Fibroblast of pulmonary artery (primary cell): ENCODE data around the gene FILIP1L.

Experiments
- DNase-seq: peaks from one replicate; pipeline ENCODE4 v3.0.0-alpha.2; 2010; ENCODE audit warnings: low read depth
- H3K4me3 ChIP-seq: replicated peaks from 2 replicates; pipeline ENCODE4 v1.5.1; 2011; ENCODE audit warnings: low read depth, mild to moderate bottlenecking, control low read depth, low read length, moderate library complexity
- TF ChIP-seq, protein P1 (sequence below): IDR thresholded peaks from 2 replicates; pipeline ENCODE4 v1.5.1; 2011; ENCODE audit warnings: mild to moderate bottlenecking, control low read depth, low read length, inconsistent platforms; ENCODE audit errors: missing control alignments

FILIP1L gene

GRCh38 chr3:99854756-99855298 lies 259.5 kb downstream of the FILIP1L start:
- TF ChIP-seq, protein P1, sequence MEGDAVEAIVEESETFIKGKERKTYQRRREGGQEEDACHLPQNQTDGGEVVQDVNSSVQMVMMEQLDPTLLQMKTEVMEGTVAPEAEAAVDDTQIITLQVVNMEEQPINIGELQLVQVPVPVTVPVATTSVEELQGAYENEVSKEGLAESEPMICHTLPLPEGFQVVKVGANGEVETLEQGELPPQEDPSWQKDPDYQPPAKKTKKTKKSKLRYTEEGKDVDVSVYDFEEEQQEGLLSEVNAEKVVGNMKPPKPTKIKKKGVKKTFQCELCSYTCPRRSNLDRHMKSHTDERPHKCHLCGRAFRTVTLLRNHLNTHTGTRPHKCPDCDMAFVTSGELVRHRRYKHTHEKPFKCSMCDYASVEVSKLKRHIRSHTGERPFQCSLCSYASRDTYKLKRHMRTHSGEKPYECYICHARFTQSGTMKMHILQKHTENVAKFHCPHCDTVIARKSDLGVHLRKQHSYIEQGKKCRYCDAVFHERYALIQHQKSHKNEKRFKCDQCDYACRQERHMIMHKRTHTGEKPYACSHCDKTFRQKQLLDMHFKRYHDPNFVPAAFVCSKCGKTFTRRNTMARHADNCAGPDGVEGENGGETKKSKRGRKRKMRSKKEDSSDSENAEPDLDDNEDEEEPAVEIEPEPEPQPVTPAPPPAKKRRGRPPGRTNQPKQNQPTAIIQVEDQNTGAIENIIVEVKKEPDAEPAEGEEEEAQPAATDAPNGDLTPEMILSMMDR: no peak
- no peak overlapping the region for H3K4me3 ChIP-seq
- no peak for DNase-seq

DNA sequence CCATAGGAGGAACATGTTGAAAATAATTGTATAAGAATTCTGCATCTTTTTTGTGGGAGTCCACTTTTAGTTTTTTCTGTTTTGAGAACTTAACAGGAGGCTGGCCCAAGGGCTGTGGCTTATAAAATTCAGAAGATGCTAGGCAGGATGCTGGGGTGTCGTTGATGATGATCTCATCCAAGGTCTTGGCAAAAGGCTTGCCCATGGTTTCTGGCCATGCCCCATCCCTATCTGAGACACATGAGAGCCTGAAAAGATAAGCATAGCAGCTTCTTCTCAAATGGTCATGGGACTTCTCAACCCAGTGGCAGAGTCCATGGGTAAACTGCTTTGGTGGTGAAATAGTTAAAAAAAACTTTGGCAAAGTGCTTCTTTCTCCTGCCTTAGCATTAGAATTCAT lies 261.4 kb downstream of the FILIP1L start:
- TF ChIP-seq, protein P1: no peak
- DNase-seq: no peak
- no peak overlapping the region for H3K4me3 ChIP-seq

DNA sequence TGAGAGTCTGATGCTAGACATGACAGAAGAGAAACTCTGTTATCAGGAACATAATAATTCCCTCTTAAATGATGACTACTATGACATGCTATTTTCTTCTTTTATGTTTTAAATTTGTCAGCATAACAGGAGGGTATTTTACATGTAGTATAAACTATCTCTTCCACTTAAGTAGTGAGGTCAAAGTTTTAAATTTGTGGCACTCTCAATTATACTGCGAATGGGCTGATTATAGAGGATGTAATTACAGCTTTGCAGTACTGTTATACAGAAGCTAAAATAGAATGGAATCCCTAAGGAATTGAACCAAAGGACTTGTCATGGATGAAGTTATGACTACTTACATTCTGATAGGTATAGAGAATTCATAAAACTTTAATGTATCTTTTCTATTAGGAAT lies 262.3 kb downstream of the FILIP1L start:
- H3K4me3 ChIP-seq: no peak overlapping the region
- TF ChIP-seq, protein P1: no peak
- no peak for DNase-seq

DNA sequence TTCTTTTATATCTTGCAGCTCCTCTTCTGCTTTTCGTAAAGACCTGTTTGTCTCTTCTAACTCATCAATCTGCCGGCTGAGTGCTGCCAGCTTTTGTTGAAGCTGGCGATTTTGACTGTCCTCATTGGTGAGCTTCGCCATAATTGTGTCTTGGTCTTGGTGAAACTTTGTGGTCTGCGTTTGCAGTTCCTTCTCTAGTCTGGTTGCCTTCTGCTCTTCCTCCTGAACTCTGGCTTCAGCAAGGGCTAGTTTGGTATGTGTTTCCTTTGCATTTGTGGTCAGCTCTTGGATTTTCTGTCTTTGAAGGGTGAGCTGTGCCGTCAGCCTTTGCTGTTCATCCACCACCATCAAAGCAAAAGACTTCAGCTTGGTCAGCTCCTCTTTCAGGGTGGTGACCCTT lies 263.7 kb downstream of the FILIP1L start:
- TF ChIP-seq, protein P1: no peak
- no peak overlapping the region for H3K4me3 ChIP-seq
- DNase-seq: no peak

GRCh38 chr3:99848433-99848832 lies 265.9 kb downstream of the FILIP1L start:
- TF ChIP-seq, protein P1: no peak
- no peak for DNase-seq
- no peak overlapping the region for H3K4me3 ChIP-seq

DNA sequence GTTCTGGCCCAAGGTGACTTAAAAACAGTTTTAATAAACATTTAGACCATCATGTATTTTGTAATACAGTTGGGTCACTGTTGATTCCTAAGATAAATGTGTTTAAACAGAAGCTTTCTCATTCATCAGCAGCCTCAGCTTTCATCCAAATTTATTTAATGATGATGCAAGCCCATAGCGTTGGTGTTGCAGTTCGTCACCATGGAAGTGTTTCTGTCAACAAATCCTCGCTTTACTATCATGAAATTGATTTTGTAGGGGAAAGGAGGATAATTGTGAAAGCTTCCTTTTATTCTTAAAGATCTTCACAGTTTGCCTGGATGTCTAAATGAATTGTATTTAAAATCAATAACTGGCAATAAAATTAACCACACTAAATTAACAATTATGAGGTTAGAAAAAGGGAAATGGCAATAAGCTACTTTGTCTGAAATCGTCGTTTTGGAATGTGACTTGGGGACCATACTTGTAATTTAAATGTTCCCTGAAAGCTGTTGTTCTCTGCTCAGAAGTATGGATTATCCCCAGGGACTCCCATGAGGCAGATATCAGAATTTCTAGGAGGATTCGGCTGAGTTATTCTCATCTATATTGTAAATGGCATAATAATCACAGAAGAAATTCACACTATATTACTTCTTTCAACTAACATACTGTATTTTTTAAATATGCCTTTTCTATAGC lies 267.7 kb downstream of the FILIP1L start:
- TF ChIP-seq, protein P1: no peak
- H3K4me3 ChIP-seq: no peak overlapping the region
- DNase-seq: peak; percentile 89

- TF ChIP-seq, protein P1: no peak
- no peak overlapping the region for H3K4me3 ChIP-seq
- no peak for DNase-seq
Observed at GRCh38 chr3:99845999-99846398, 268.3 kb downstream of the FILIP1L start.
